ENCODE measurements around the gene TNFAIP6.

DNA sequence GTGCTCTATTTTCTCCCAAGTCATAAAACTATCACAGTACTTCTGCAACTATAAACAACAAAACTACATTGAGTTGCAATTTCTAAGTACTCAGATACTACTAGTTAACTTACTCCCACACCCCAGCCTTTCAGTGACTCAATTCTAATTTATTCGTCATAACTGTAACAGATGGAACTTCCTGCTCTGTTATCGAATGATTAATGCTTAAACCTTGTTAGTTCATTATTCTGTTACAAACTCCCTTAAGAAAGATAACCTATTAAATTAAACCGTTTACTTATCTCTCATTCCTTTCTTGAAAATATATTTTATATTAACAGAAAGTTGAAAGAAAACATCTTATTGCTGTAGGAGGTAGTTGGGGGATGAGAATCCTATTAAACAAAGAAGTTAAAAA is 17.0 kb downstream of the TNFAIP6 start:
- TF ChIP-seq, protein P1, sequence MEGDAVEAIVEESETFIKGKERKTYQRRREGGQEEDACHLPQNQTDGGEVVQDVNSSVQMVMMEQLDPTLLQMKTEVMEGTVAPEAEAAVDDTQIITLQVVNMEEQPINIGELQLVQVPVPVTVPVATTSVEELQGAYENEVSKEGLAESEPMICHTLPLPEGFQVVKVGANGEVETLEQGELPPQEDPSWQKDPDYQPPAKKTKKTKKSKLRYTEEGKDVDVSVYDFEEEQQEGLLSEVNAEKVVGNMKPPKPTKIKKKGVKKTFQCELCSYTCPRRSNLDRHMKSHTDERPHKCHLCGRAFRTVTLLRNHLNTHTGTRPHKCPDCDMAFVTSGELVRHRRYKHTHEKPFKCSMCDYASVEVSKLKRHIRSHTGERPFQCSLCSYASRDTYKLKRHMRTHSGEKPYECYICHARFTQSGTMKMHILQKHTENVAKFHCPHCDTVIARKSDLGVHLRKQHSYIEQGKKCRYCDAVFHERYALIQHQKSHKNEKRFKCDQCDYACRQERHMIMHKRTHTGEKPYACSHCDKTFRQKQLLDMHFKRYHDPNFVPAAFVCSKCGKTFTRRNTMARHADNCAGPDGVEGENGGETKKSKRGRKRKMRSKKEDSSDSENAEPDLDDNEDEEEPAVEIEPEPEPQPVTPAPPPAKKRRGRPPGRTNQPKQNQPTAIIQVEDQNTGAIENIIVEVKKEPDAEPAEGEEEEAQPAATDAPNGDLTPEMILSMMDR (IDR thresholded peaks at IDR 0.05; ENCODE audit: borderline replicate concordance, extremely low read depth, low read length, poor library complexity, severe bottlenecking) = no peak
- TF ChIP-seq EZH2 (IDR thresholded peaks at IDR 0.05; ENCODE audit: borderline replicate concordance, low read depth, low read length, severe bottlenecking) = no peak

Data from DND-41 (cell line).